Activated CD8-positive, alpha-beta memory T cell treated with anti-CD3 and anti-CD28 coated beads, Interleukin-2, amount 50 U/mL, for 4 hours (primary cell): Measurements from ENCODE around the gene MARCHF4.
"Not testable (repeated sequence)": the region's sequence is repeated elsewhere in the genome, so short reads cannot be mapped to it uniquely, and the experiment has no call there.

ENCODE experiments used
- DNase-seq: peaks from one replicate; pipeline ENCODE4 v3.0.0-alpha.2; 2020

MARCHF4 gene

GRCh38 chr2:216391401-216391800, 19.1 kb upstream of the MARCHF4 start:
- DNase-seq, result no peak

DNA sequence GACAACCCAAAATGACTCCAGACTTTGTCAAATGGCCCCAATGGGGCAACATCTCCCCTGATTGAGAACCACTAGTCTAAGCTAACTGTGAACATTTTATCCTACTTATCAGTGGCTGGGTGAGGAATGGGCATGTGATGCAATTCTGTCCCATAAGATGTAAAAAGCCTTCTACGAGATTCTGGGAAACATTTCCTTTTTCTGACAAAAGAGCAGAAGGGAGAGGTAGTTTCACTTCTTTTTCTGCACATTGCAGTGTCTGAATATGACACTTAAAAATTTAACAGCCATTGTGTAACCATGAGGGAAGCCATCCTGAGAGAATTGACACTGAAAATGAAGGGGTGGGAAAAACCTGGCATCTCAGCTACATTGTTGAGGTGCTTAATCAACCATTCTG, 17.3 kb upstream of the MARCHF4 start:
- no peak for DNase-seq

DNA sequence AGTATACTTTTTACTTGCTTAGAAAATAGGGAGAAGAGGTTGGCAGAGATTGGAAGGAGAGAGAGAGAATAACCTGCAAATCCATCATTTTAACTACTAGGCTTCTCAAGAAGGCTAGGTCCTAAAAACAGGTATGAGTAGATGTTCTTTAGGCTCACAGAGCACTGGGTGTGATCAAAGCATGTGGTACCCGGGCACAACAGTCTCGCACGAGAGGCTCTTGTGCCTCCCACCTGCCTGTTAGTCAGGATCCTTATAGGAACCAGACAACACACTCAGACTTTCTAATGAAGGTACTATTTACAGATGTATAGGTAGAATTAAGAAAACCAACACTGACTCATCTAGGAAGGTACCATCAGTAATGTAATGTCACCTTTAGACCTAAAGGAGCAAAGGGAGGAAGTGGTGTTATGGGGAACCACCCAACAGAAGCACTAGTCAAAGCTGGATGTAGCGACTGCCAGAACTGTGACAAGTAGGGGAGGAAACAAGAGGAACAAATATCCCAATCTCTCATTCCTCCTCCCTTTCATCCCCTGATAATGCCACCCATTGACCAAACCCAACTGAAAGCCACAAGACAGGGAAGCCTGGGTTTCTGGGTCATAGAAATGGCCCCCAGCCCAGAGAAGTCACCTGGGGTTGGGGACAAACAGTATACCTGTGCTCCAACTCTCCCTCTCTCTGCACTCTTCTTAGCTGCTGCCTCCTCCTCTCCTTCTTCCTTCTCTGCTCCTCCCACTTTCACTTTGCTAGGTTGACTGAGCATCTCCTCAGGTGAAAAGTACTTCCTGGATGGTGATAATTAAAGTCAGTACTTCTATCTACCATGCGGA, 16.0 kb upstream of the MARCHF4 start:
- no peak for DNase-seq

- no peak for DNase-seq
These were observed 15.0 kb upstream of the MARCHF4 start for GRCh38 chr2:216387262-216387661.

DNA sequence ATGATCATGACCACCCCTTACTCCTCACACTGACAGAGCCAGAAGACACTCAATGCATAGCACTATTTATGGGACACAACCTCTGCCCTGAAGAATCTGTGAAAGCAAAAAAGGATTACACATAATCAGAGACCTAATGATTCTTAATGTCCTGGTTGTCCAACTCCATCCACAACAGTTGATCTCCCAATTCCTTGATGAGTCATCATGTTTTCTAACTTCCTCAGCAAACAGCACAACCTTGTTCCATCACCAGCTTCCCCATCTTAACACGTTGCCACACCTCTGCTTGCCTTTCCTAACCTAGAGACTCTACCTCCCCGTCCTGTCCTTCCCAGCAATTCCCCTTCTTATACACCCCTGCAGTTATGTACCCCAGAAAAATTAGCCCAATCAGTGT, 13.2 kb upstream of the MARCHF4 start:
- DNase-seq, result no peak

DNA sequence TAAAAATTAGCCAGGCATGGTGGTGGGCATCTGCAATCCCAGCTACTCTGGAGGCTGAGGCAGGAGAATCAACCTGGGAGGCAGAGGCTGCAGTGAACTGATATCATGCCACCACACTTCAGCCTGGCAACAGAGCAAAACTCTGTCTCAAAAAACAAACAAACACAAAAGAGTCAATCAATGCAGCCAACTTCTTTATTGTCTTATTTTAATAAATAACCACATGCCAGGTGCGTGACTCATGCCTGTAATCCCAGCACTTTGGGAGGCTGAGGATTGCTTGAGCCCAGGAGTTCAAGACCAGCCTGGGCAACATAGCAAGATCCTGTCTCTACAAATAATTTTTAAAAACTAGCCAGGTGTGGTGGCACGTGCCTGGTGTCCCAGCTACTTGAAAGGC, 12.1 kb upstream of the MARCHF4 start:
- not testable (repeated sequence) for DNase-seq

DNA sequence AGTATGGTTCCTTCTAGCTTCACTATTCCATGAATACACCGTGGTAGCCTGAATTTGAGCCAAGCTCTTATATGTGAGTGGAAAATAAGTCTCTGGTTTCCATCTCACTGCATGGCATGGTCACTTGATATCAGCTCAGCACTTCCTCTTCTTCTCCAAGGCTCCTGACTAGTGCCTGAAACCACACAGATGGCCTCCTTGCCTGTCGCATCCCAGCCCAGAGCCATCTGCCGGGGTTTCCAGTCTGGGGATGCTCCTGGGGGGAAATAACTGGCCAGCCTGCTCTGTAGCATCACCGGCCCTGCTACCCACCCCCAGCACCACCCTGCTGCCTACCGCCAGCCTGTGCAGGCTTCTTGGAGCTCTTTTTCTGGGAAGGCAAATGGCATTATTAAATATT, 7.7 kb upstream of the MARCHF4 start:
- no peak for DNase-seq

DNA sequence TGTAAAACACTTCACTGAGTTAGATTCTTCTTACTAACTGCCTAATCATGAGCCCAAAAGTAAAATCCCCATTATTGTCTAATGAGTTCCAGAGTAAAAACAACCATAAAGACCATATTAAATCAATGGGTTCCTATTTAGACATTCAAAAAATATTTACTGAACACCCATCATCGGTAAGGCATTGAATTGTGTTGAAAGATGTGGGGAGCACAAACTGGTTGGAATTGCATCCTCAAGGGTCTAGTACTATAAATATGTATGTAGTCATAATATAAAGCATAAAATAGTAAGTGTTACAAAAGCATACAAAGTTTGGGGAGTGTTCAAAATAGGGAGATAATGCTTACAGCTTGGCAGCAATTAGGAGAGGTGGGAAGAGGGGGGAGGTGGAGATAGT, 3.0 kb upstream of the MARCHF4 start:
- DNase-seq, result no peak

GRCh38 chr2:216373896-216374295, 1.6 kb upstream of the MARCHF4 start:
- no peak for DNase-seq

- DNase-seq, result no peak
These were observed 543 bp upstream of the MARCHF4 start for GRCh38 chr2:216372761-216373291.

DNA sequence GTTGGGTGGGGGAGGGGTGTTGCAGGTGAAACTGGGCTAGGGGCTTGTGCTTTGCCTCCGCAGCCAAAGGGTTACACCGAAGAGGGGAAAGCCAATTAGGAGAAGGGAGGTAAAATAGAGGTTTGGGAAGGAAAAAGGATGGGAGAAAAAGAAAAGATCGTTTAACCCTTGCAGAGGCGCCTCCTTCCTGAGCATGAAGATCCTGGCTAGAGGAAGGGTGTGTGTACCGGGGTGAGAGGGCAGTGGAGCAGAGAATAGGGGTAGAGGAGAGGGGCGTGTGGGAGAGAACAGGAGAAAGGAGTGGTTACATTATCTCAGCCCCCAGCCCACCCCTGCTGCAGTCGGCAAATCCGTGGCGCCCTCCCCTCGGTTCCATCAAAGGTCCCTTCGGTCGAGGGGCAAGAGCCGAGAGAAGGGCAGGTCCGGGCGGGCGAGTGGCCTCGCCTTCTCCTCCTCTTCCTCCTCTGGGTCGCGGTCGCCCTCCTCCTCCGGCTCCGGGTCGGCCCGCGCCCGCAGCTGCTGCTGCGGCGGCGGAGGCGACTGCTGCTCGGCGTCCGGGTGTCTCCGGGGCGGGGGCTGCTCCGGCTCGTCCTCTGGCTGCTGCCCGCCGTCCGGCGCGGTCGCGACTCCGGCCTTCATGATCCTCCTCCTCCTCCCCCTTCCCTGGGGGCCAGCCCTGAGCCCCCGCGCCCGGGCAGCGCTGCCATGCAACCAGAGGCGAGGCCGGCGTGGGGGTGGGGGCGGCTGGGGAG, 1.1 kb downstream of the MARCHF4 start:
- DNase-seq, result no peak

DNA sequence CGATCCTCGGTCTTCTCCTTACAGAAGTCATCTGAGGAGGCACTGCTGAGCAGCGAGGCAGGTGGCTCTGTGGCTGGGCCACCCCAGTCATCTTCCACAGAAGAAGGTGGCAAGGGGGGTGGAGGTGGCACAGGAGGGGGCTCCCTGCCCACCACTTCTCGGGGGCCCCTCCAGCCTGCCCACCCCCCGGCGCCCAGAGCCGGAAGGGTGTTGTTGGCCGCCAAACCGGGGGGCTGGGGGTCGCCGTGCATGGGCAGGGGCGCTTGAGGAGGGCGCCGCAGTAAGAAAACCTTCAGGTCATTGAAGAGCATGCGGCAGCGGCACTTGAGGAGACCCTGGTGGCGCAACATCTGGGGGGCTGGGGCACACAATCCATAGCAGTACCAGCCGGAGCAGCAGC, 2.5 kb downstream of the MARCHF4 start:
- DNase-seq, result no peak

- DNase-seq, result no peak
These were observed 5.4 kb downstream of the MARCHF4 start for GRCh38 chr2:216366777-216367471.

- DNase-seq, result no peak
These were observed 6.8 kb downstream of the MARCHF4 start for GRCh38 chr2:216365518-216365917.

GRCh38 chr2:216363221-216363620, 9.1 kb downstream of the MARCHF4 start:
- DNase-seq, result no peak

DNA sequence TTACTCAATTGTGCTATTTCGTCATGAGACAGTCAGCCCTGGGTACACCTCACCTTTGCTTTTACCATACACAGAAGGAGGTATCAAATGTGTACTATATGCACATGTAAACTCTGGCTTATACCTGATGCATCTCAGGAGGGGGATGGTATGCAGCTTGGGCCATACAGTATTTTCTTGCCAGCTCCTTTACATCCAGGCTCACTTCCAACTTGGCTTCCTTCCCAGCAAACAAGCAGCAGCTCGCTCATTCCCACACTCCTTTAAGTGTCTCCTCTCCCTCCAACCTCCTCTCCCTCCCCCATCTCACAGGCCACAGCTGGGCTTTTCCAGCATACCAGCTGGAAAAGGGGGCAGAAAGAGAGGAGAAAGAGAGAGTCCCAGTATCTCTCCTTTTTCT, 9.6 kb downstream of the MARCHF4 start:
- DNase-seq, result no peak

DNA sequence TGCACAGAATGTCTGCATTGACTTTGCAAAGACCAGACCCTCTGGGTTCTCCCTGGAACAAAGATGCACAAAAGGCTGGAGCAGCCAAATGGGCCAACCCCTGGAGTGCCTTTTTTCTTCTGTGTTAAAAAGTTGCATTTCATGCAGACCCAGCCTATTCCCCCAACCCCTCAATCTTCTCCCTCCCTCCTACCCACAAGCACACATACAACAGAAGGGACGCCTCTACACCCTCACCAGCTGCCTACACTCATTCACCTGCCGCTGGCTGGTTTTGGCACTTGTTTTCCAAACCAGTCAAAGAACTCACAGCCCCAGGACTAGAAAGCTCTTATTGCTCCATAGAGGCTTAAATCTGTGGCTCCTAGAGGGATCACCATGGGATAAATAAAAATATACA, 16.6 kb downstream of the MARCHF4 start:
- DNase-seq, result no peak

- no peak for DNase-seq
These were observed 18.0 kb downstream of the MARCHF4 start for GRCh38 chr2:216354306-216354705.

DNA sequence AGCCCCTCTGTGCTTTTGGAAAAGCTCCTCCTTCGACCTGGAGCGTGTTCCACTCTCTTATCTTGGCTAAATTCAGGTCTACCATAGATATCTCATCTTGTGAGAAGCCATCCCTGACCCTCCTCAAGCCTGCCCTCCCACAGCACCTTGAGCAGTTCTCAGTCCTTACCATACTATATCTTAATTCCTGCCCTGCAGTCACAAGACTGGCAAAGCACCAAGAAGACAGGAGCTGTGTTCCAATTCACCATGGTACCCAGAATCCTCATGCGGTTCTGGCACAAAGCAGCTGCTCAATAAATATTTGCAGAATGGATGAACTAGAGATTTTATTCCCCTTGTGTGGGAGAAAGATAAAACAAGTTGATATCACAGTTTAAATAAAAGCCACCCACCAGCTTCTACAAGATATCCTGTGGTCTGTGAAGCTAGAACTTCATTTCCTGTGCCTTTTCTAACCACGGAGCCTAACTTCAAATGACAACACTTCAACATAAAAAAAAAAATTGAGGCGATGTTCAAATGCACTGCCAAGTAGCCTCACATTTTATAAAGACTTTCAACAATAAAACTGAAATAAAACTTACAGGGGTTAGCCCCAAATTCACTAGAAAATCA, 19.5 kb downstream of the MARCHF4 start:
- no peak for DNase-seq

DNA sequence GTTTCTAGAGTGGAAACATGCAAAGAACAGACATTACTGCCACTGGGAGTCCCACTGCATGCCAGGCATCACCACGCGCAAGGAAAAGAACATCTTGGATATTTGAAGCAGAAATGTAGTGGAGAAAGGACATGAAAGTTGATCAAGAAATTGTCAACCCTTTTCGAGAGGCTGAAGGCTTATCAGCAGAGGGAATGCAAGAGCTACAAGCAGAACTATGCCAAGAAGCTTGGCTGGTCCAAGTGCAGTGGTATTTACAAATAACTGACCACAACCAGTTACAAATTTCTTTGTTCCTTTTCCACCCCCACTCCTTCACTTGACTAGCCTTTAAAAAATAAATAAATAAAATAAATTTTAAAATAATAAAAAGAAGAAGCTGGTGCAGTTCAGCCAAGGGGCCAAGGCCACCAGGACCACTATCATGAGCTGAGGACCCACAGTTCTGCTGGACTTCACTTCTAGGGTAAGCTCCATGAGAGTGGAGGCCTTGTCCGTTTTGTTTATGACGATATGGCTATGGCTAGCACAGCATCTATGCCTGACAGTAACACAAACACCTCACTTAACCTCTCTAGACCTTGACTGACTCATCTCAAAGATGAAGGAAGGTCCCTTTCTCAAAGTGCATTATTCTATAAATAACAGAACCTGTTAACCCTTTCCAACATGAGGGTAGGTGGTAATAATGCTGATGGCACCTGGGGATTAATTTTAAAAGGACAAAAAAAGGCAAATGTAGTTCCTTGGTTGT, 20.9 kb downstream of the MARCHF4 start:
- no peak for DNase-seq

- DNase-seq, result peak; percentile 34
These were observed 22.0 kb downstream of the MARCHF4 start for GRCh38 chr2:216350214-216350791.

GRCh38 chr2:216349366-216349765, 22.9 kb downstream of the MARCHF4 start:
- DNase-seq, result no peak
